HCT116 (cell line): Measurements from ENCODE around the gene CTTNBP2NL. TPM values are rescaled to one million over a fixed set of nuclear protein-coding genes. Genes with fewer than 3 reads are reported as not detected.

Experiments used
- ATAC-seq: fragments of 200-7000 bp; cut with Tn5 transposase; 2 replicates; pipeline ENCODE4 v1.9.1; 2020; ENCODE audit warnings: mild to moderate bottlenecking, moderate library complexity
- BruUV-seq: library from RNA; stranded (reverse); fragments of 400-500 nt; replicated peaks from 2 replicates; lab custom pipeline; 2021; lab: Mats Ljungman, UMichigan
- CTCF ChIA-PET: fragments of 300-600 bp; sonication (Branson Sonifier 250); formaldehyde crosslinking; loops from one replicate; lab custom pipeline; 2021; ENCODE audit warnings: antibody characterized with exemption; lab: Charles Lee
- POLR2A ChIA-PET: fragments of 300-600, 350-600 bp; sonication (Branson Sonifier 250); formaldehyde crosslinking; loops from one replicate; lab custom pipeline; 2021; ENCODE audit warnings: antibody characterized with exemption; lab: Charles Lee
- RAD21 ChIA-PET, 2 experiments: fragments of 300-600 bp; sonication (Branson Sonifier 250); formaldehyde crosslinking; loops; one replicate each; lab custom pipeline; 2023; ENCODE audit warnings: low total read pairs in 2 of 2; ENCODE audit not compliant: uncharacterized antibody in 2 of 2, unreplicated experiment in 2 of 2, low non-redundant PET in 1 of 2; lab: Charles Lee
- DNase-seq: peaks from one replicate; pipeline ENCODE4 v3.0.0-alpha.2; 2010; ENCODE audit warnings: low read depth, low spot score
- H2AFZ ChIP-seq: fragments of 200-600 bp; shearing (Covaris generic), sonication (generic); 2 replicates; pipeline ENCODE4 v1.6.1; 2017; ENCODE audit warnings: low read depth, mixed run types, mixed read lengths, antibody characterized with exemption, low read length; ENCODE audit not compliant: poor library complexity, severe bottlenecking
- H3K27ac ChIP-seq: 2 replicates; pipeline ENCODE4 v1.5.1; 2012; ENCODE audit warnings: low read depth, low read length
- H3K27me3 ChIP-seq: fragments of 200-600 bp; sonication (generic); 2 replicates; pipeline ENCODE4 v1.6.1; 2016; ENCODE audit warnings: mixed run types, low read length, mixed read lengths; ENCODE audit not compliant: insufficient read depth
- H3K36me3 ChIP-seq, 2 experiments: fragments of 200-500 bp in 1 of 2; fragments of 200-600 bp in 1 of 2; sonication (Bioruptor generic) in 1 of 2; sonication (generic) in 1 of 2; 2 replicates each; pipeline versions ENCODE4 v1.5.1 to v1.6.1; 2014 to 2016; ENCODE audit warnings: low read length in 2 of 2, inconsistent platforms in 1 of 2, mixed read lengths in 1 of 2, mixed run types in 1 of 2; ENCODE audit not compliant: insufficient read depth in 2 of 2, control insufficient read depth in 1 of 2
- H3K4me1 ChIP-seq, 2 experiments: fragments of 200-600 bp in 1 of 2; sonication (generic) in 1 of 2; 2 replicates each; pipeline versions ENCODE4 v1.5.1 to v1.6.1; 2012 to 2017; ENCODE audit warnings: low read length in 2 of 2, inconsistent platforms in 1 of 2, mild to moderate bottlenecking in 1 of 2, mixed read lengths in 1 of 2, mixed run types in 1 of 2, moderate library complexity in 1 of 2; ENCODE audit not compliant: insufficient read depth in 2 of 2, control insufficient read depth in 1 of 2
- H3K4me2 ChIP-seq: fragments of 200-600 bp; sonication (generic); 2 replicates; pipeline ENCODE4 v1.6.1; 2017; ENCODE audit warnings: mixed run types, low read length, mixed read lengths
- H3K4me3 ChIP-seq, 2 experiments: fragments of 200-600 bp in 1 of 2; sonication (generic) in 1 of 2; replicated peaks in 1 of 2; 2 replicates each; pipeline ENCODE4 v1.5.1; 2011 to 2016; ENCODE audit warnings: low read length in 2 of 2, control low read depth in 1 of 2, low read depth in 1 of 2, mild to moderate bottlenecking in 1 of 2, mixed read lengths in 1 of 2, mixed run types in 1 of 2
- H3K79me2 ChIP-seq: fragments of 200-600 bp; sonication (generic); 2 replicates; pipeline ENCODE4 v1.6.1; 2017; ENCODE audit warnings: mild to moderate bottlenecking, mixed run types, low read length, moderate library complexity, mixed read lengths; ENCODE audit not compliant: insufficient read depth
- H3K9ac ChIP-seq: fragments of 200-600 bp; sonication (generic); 2 replicates; pipeline ENCODE4 v1.6.1; 2016; ENCODE audit warnings: low read length, mixed read lengths
- H3K9me2 ChIP-seq: fragments of 200-600 bp; sonication (generic), shearing (Covaris generic); 2 replicates; pipeline ENCODE4 v1.6.1; 2017; ENCODE audit warnings: mixed run types, mild to moderate bottlenecking, moderate library complexity; ENCODE audit not compliant: insufficient read depth
- H3K9me3 ChIP-seq, 2 experiments: fragments of 200-500 bp in 1 of 2; fragments of 200-600 bp in 1 of 2; sonication (Bioruptor generic) in 1 of 2; sonication (generic) in 1 of 2; 2 replicates each; pipeline ENCODE4 v1.6.1; 2014 to 2017; ENCODE audit warnings: low read length in 2 of 2, mixed read lengths in 2 of 2, inconsistent platforms in 1 of 2, low read depth in 1 of 2, mild to moderate bottlenecking in 1 of 2, mixed run types in 1 of 2, moderate library complexity in 1 of 2; ENCODE audit not compliant: control insufficient read depth in 1 of 2, insufficient read depth in 1 of 2
- H4K20me1 ChIP-seq: fragments of 200-600 bp; sonication (generic), shearing (Covaris generic); 2 replicates; pipeline ENCODE4 v1.6.1; 2017; ENCODE audit warnings: mixed run types, mild to moderate bottlenecking, moderate library complexity; ENCODE audit not compliant: insufficient read depth
- ATF3 ChIP-seq: IDR thresholded peaks from 2 replicates; pipeline ENCODE4 v1.6.1; 2012
- CEBPB ChIP-seq: IDR thresholded peaks from 2 replicates; pipeline ENCODE4 v1.6.1; 2012; ENCODE audit warnings: low read depth
- EZH2phosphoT487 ChIP-seq: fragments of 200-600 bp; IDR thresholded peaks from 2 replicates; pipeline ENCODE4 v1.6.1; 2018; ENCODE audit warnings: antibody characterized with exemption, borderline replicate concordance
- MAX ChIP-seq: IDR thresholded peaks from 2 replicates; pipeline ENCODE4 v1.6.1; 2012
- POLR2A ChIP-seq: IDR thresholded peaks from 2 replicates; pipeline ENCODE4 v1.7.0; 2011; ENCODE audit warnings: borderline replicate concordance; ENCODE audit not compliant: insufficient read depth, insufficient read length; ENCODE audit errors: extremely low read depth
- RAD21 ChIP-seq: IDR thresholded peaks from 2 replicates; pipeline ENCODE4 v1.6.1; 2012; ENCODE audit warnings: low read depth, mild to moderate bottlenecking
- SP1 ChIP-seq: IDR thresholded peaks from 2 replicates; pipeline ENCODE4 v1.6.1; 2012; ENCODE audit warnings: low read depth
- SRF ChIP-seq: IDR thresholded peaks from 2 replicates; pipeline ENCODE4 v1.6.1; 2012; ENCODE audit warnings: low read depth
- TCF7L2 ChIP-seq: IDR thresholded peaks from 2 replicates; pipeline ENCODE4 v1.7.0; 2011; ENCODE audit warnings: borderline replicate concordance, inconsistent platforms; ENCODE audit not compliant: insufficient read depth, insufficient read length; ENCODE audit errors: extremely low read depth
- YY1 ChIP-seq: IDR thresholded peaks from 2 replicates; pipeline ENCODE4 v1.6.1; 2011; ENCODE audit warnings: low read length, low read depth, moderate library complexity, mild to moderate bottlenecking; ENCODE audit not compliant: insufficient replicate concordance; ENCODE audit errors: extremely low read depth
- ZBTB33 ChIP-seq: IDR thresholded peaks from 2 replicates; pipeline ENCODE4 v1.6.1; 2011; ENCODE audit warnings: mild to moderate bottlenecking, low read length, moderate library complexity; ENCODE audit not compliant: insufficient replicate concordance; ENCODE audit errors: extremely low read depth
- ZNF274 ChIP-seq: fragments of 200-500 bp; sonication (Bioruptor generic); IDR thresholded peaks from 2 replicates; pipeline ENCODE4 v1.6.1; 2014; ENCODE audit warnings: mild to moderate bottlenecking, low read depth, low read length, inconsistent platforms
- intact Hi-C: fragments of 100-400 bp; cut with micrococcal nuclease; formaldehyde crosslinking; loops from 2 replicates; pipeline ENCODE4 v1.10.0; 2022
- total RNA-seq: library from RNA; stranded (reverse); gene quantifications from one replicate; pipeline ENCODE4 v1.2.1, GENCODE V29; 2021; ENCODE audit not compliant: unreplicated experiment

The CTTNBP2NL gene
- total RNA-seq, 1 experiment from 2014 or later = 18.0 TPM

- H2AFZ ChIP-seq = no peak overlapping the region
- no TSS peak for BruUV-seq
- DNase-seq = no peak
- no peak overlapping the region for H3K4me2 ChIP-seq
- no peak overlapping the region for H3K4me3 ChIP-seq
- no peak overlapping the region for H3K27ac ChIP-seq
- intact Hi-C loops = no loop called here
- ChIA-PET CTCF (interaction anchor here (1.3 kb wide), 1 partner anchor 80 kb away, joined by 3 read pairs; no protein-coding TSS in a partner anchor), POLR2A (no interaction called here), RAD21 (no interaction called here)
- no peak for TF ChIP-seq MAX
- TF ChIP-seq RAD21 = no peak
- H3K79me2 ChIP-seq = no peaks in the 10 kb centered on the region
- H3K36me3 ChIP-seq = no peaks in the 10 kb centered on the region
- no peaks in the 10 kb centered on the region for H3K27me3 ChIP-seq
- peaks cover 4 to 9% of the 10 kb centered on the region in 2 experiments for H3K4me1 ChIP-seq
- no peak overlapping the region for H3K9ac ChIP-seq
- H3K9me3 ChIP-seq = no peaks in the 10 kb centered on the region
- no peaks in the 10 kb centered on the region for H3K9me2 ChIP-seq
- H4K20me1 ChIP-seq = no peaks in the 10 kb centered on the region; the same call in 1 of the 2 replicates
- no peak for ATAC-seq
Observed at GRCh38 chr1:112448904-112449629, 53.1 kb downstream of the CTTNBP2NL start.

GRCh38 chr1:112449630-112449983 is 53.6 kb downstream of the CTTNBP2NL start:
- ChIA-PET RAD21 (no interaction called here), CTCF (interaction anchor here (1.3 kb wide), 1 partner anchor 80 kb away, joined by 3 read pairs; no protein-coding TSS in a partner anchor), POLR2A (no interaction called here)
- H3K4me1 ChIP-seq = peaks cover 4 to 9% of the 10 kb centered on the region in 2 experiments
- no peak overlapping the region for H3K27ac ChIP-seq
- H3K9me2 ChIP-seq = no peaks in the 10 kb centered on the region
- H3K4me3 ChIP-seq = no peak overlapping the region
- no peaks in the 10 kb centered on the region for H3K79me2 ChIP-seq
- ATAC-seq = no peak
- no peaks in the 10 kb centered on the region for H3K9me3 ChIP-seq
- no peak for TF ChIP-seq EZH2phosphoT487
- TF ChIP-seq SP1 = no peak
- TF ChIP-seq ZNF274 = no peak
- TF ChIP-seq SRF = no peak
- TF ChIP-seq TCF7L2 = no peak
- TF ChIP-seq YY1 = no peak
- TF ChIP-seq POLR2A = no peak
- TF ChIP-seq ATF3 = no peak
- TF ChIP-seq CEBPB = no peak
- TF ChIP-seq ZBTB33 = no peak
- intact Hi-C loops = no loop called here
- no peak overlapping the region for H2AFZ ChIP-seq
- no TSS peak for BruUV-seq
- DNase-seq = no peak
- no peaks in the 10 kb centered on the region for H3K36me3 ChIP-seq
- no peak overlapping the region for H3K4me2 ChIP-seq
- no peak overlapping the region for H3K9ac ChIP-seq
- H4K20me1 ChIP-seq = no peaks in the 10 kb centered on the region; the same call in 1 of the 2 replicates
- no peaks in the 10 kb centered on the region for H3K27me3 ChIP-seq
